ENCODE data around the gene PDZD2. TPM values are rescaled to one million over a fixed set of nuclear protein-coding genes. Genes with fewer than 3 reads are reported as not detected.

The PDZD2 gene
- polyA plus RNA-seq, 3 donors: 0.10 TPM; not detected in 2

- Mint-ChIP-seq H3K27me3 (ENCODE audit: low read depth in 3 of 3) (peaks cover 0 to 3% (median 0%) of the 10 kb centered on the region in 3 donors), H3K27ac (no peak overlapping the region), H3K36me3 (no peaks in the 10 kb centered on the region), H3K9me3 (peaks cover 0 to 5% (median 2%) of the 10 kb centered on the region in 7 donors), H3K4me3 (no peak overlapping the region), H3K4me1 (peaks cover 18% of the 10 kb centered on the region)
- H3K9me3 ChIP-seq (replicated peaks in 1 of 2; ENCODE audit: control insufficient read depth in 1 of 2, insufficient read depth in 1 of 2, low read length in 2 of 2): no peaks in the 10 kb centered on the region
- no peak for TF ChIP-seq CTCF (IDR thresholded peaks at IDR 0.05)
- DNase-seq: no peak
- no peak overlapping the region for H3K4me2 ChIP-seq (replicated peaks; ENCODE audit: extremely low read depth, low read length, poor library complexity, severe bottlenecking)
- no peak overlapping the region for H3K27ac ChIP-seq (ENCODE audit: low read depth in 1 of 2, low read length in 2 of 2)
- intact Hi-C loops (cut with micrococcal nuclease): no loop called here
- no peaks in the 10 kb centered on the region for H3K79me2 ChIP-seq (ENCODE audit: insufficient read depth, low read length)
- H3K36me3 ChIP-seq (replicated peaks in 1 of 2; ENCODE audit: control insufficient read depth in 1 of 2, insufficient read depth in 2 of 2, low read length in 2 of 2): no peaks in the 10 kb centered on the region
- H3K9ac ChIP-seq (ENCODE audit: insufficient read depth, low read length, poor library complexity, severe bottlenecking): no peak overlapping the region
- no peak overlapping the region for H2AFZ ChIP-seq (ENCODE audit: insufficient read depth, low read depth, low read length, poor library complexity, severe bottlenecking)
- H3K4me3 ChIP-seq (replicated peaks in 1 of 3; ENCODE audit: low read depth in 2 of 3, low read length in 3 of 3): no peak overlapping the region
- peaks cover 5 to 10% of the 10 kb centered on the region in 2 donors for H3K4me1 ChIP-seq (ENCODE audit: control insufficient read depth in 1 of 2, insufficient read depth in 2 of 2, low read length in 2 of 2)
- H4K20me1 ChIP-seq (ENCODE audit: insufficient read depth, low read length): no peaks in the 10 kb centered on the region
- no peaks in the 10 kb centered on the region for H3K27me3 ChIP-seq (ENCODE audit: control insufficient read depth in 2 of 2, insufficient read depth in 2 of 2, low read length in 2 of 2)
- WGBS (ENCODE audit: insufficient coverage): 93% methylated on average over 7 of the region's 11 CpGs
These were observed 303.6 kb downstream of the PDZD2 start for GRCh38 chr5:31942546-31942945.

GRCh38 chr5:31944684-31945445, 305.9 kb downstream of the PDZD2 start:
- Mint-ChIP-seq H3K9me3 (peaks cover 0 to 3% (median 0%) of the 10 kb centered on the region in 7 donors), H3K36me3 (no peaks in the 10 kb centered on the region), H3K27me3 (ENCODE audit: low read depth in 3 of 3) (no peaks in the 10 kb centered on the region), H3K4me1 (peaks cover 5% of the 10 kb centered on the region), H3K27ac (no peak overlapping the region), H3K4me3 (no peak overlapping the region)
- no peak for TF ChIP-seq CTCF (IDR thresholded peaks at IDR 0.05)
- WGBS (ENCODE audit: insufficient coverage): 86% methylated on average over 10 of the region's 13 CpGs
- H2AFZ ChIP-seq (ENCODE audit: insufficient read depth, low read depth, low read length, poor library complexity, severe bottlenecking): no peak overlapping the region
- H3K36me3 ChIP-seq (replicated peaks in 1 of 2; ENCODE audit: control insufficient read depth in 1 of 2, insufficient read depth in 2 of 2, low read length in 2 of 2): no peaks in the 10 kb centered on the region
- no peak overlapping the region for H3K4me2 ChIP-seq (replicated peaks; ENCODE audit: extremely low read depth, low read length, poor library complexity, severe bottlenecking)
- no peaks in the 10 kb centered on the region for H3K4me1 ChIP-seq (ENCODE audit: control insufficient read depth in 1 of 2, insufficient read depth in 2 of 2, low read length in 2 of 2)
- no peaks in the 10 kb centered on the region for H3K79me2 ChIP-seq (ENCODE audit: insufficient read depth, low read length)
- intact Hi-C loops (cut with micrococcal nuclease): no loop called here
- no peak overlapping the region for H3K9ac ChIP-seq (ENCODE audit: insufficient read depth, low read length, poor library complexity, severe bottlenecking)
- no peaks in the 10 kb centered on the region for H4K20me1 ChIP-seq (ENCODE audit: insufficient read depth, low read length)
- H3K4me3 ChIP-seq (replicated peaks in 1 of 3; ENCODE audit: low read depth in 2 of 3, low read length in 3 of 3): no peak overlapping the region
- no peaks in the 10 kb centered on the region for H3K9me3 ChIP-seq (replicated peaks in 1 of 2; ENCODE audit: control insufficient read depth in 1 of 2, insufficient read depth in 1 of 2, low read length in 2 of 2)
- no peaks in the 10 kb centered on the region for H3K27me3 ChIP-seq (ENCODE audit: control insufficient read depth in 2 of 2, insufficient read depth in 2 of 2, low read length in 2 of 2)
- H3K27ac ChIP-seq (ENCODE audit: low read depth in 1 of 2, low read length in 2 of 2): no peak overlapping the region
- DNase-seq: no peak

Measured in CD14-positive monocyte (primary cell).